ENCODE measurements around the gene CRTC1.

GRCh38 chr19:18765224-18765623 lies 81.7 kb downstream of the CRTC1 start:
- TF ChIP-seq CTCF (IDR thresholded peaks at IDR 0.05) (no peak), EP300 (IDR thresholded peaks at IDR 0.05) (no peak), POLR2AphosphoS5 (IDR thresholded peaks at IDR 0.05) (no peak), POLR2A (IDR thresholded peaks at IDR 0.05) (no peak)

Measured in gastroesophageal sphincter (tissue), 3 donors.